Hippocampal formation (tissue), 2 donors: ENCODE data around the gene PDP2.

ENCODE experiments used
- DNase-seq, 2 donors: peaks; one replicate each; lab custom pipeline; 2025; lab: John Stamatoyannopoulos, UW

Gene PDP2, protein sequence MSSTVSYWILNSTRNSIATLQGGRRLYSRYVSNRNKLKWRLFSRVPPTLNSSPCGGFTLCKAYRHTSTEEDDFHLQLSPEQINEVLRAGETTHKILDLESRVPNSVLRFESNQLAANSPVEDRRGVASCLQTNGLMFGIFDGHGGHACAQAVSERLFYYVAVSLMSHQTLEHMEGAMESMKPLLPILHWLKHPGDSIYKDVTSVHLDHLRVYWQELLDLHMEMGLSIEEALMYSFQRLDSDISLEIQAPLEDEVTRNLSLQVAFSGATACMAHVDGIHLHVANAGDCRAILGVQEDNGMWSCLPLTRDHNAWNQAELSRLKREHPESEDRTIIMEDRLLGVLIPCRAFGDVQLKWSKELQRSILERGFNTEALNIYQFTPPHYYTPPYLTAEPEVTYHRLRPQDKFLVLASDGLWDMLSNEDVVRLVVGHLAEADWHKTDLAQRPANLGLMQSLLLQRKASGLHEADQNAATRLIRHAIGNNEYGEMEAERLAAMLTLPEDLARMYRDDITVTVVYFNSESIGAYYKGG

DNA sequence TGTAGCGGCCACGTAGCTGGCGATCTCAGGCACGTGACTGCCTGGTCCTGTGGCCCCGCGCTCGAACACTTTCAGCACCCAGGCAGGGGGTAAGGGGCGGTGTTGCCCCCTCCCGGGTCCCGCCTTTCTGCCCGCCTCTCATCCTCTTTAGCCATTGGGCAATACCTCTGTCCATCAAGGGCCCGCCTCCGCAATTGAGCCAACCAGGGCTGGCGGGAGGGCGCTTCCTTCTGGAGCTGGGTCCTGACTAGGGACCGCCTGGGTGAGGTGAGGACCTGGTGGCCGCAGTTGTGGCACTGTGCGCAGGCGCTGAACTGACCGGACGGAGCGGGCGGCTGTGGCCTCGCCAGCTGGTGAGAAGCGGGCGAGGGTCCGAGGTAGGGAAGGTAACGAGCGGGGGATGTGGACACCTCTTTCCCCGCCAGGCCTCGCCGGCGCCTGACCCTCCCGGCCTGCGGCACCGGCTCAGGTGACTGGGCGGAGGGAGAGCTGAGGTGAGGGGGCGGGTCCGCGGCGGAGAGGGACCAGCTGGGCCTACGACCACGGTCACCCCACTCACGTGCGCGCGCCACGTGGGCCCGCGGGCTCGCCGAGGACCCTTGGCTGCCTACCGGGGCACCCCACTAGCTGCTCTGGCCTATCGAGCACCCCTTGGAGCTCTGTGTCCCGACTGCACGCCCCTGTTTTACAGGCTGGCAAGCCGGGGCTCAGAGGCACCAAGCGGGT, at the start of gene PDP2:
Gene PDP2 (plus strand): TSS at position 228 of the 726 bp plus-strand sequence. CDS start 3,770 bp downstream, outside the sequence.
- peak; percentile 91 to 94 for DNase-seq

DNA sequence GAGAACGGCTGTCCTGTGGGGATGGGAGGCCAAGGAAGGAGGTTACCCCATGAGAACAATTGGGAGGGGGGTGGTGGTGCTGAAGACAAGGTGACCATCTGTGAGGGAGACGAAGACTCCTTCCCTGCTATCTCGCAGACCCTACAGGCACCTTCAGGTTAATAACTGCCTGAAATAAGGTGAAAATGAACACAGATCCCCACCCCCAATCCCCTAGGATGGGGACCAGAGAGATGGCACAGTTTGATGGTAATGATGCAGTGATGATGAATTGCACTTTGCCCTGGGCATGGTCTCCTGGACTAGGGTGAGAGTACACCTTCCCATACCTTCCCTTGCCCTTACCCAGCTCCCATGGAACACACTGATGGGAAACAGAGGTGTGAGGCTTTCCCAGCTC, 48.1 kb upstream of the PDP2 start:
- DNase-seq: no peak

- no peak for DNase-seq
Measured at GRCh38 chr16:66832661-66833305, 47.5 kb upstream of the PDP2 start.

DNA sequence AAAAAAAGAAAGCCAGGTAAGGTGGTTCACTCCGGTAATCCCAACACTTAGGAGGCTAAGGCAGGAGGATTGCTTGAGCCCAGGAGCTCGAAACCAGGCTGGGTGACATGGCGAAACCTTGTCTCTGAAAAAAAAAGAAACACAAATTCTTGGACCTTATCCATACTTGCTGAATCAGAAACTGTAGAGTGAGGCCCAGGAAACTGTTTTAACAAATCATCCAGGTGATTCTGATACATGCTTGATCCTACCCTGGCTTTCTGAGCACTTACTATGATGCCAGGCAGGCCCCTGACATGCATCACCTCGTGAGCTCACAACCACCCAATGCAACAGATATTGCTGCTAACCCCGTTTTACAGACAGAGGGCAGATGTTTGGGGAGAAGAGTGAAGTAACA, 45.6 kb upstream of the PDP2 start:
- no peak for DNase-seq

GRCh38 chr16:66840883-66841282, 39.4 kb upstream of the PDP2 start:
- no peak for DNase-seq

- no peak for DNase-seq
Measured at GRCh38 chr16:66841366-66841765, 38.9 kb upstream of the PDP2 start.

DNA sequence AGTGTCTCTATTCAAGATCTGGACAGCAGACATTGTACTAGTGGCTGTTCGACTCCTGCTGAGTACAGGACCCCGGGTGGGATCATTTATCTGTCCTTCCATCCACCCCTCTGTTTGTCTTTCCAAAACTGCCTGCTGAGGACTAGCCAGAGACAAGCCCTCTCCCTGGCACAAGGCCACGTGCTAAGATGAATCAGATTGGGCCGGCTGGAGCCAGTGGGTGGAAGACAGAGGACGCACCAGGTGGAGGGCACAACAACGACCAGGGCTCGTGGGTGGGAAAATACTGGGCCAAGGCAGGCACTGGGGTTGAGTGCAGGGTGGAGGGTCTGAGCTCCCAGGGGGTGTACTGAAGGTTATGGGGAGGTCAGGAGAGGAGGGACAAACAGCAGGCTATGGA, 37.5 kb upstream of the PDP2 start:
- no peak for DNase-seq

DNA sequence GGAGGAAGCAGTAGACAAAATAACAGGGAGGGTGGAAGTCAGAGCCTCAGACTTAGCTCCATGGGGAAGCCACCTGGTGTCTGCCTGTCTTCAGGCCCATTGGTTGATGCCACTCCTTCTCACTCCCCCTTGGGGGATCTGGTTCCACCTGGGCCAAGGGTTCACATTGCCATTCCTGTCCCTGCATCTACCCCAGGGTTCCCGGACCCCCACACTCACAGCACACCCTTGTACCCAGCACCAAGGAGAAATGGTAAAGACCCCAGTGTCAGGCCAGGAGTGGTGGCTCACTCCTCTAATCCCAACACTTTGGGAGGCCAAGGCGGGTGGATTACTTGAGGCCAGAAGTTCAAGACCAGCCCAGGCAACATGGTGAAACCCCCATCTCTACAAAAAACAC, 37.1 kb upstream of the PDP2 start:
- no peak for DNase-seq

GRCh38 chr16:66844009-66844341, 36.3 kb upstream of the PDP2 start:
- DNase-seq: no peak

- no peak for DNase-seq
Measured at GRCh38 chr16:66844342-66845079, 35.8 kb upstream of the PDP2 start, which contains the start of gene CA7. Gene CA7 (plus strand): TSS chr16:66844414. CDS start chr16:66844488, 74 bp downstream.

DNA sequence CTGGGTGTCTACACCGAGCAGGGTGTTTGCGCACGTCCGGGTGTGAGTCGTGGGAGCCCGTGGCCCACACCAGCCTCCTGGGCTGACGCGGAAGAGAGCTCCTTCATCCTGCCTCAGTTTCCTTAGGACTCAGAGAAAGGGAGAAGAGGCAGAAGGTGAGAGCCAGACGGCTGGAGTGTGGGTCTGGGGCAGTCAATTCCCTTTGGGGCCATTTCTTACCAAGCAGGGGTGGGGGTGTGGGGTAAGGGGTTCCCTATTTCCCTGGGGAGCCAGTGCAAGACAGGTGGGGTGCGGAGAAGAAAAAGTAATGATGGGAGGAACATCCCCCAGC, 35.3 kb upstream of the PDP2 start:
- no peak for DNase-seq

- DNase-seq: peak in 1 of 2 donors; percentile 19
Measured at GRCh38 chr16:66845791-66846221, 34.5 kb upstream of the PDP2 start.

GRCh38 chr16:66846266-66846665, 34.0 kb upstream of the PDP2 start:
- DNase-seq: no peak

GRCh38 chr16:66846831-66847230, 33.5 kb upstream of the PDP2 start:
- DNase-seq: no peak

DNA sequence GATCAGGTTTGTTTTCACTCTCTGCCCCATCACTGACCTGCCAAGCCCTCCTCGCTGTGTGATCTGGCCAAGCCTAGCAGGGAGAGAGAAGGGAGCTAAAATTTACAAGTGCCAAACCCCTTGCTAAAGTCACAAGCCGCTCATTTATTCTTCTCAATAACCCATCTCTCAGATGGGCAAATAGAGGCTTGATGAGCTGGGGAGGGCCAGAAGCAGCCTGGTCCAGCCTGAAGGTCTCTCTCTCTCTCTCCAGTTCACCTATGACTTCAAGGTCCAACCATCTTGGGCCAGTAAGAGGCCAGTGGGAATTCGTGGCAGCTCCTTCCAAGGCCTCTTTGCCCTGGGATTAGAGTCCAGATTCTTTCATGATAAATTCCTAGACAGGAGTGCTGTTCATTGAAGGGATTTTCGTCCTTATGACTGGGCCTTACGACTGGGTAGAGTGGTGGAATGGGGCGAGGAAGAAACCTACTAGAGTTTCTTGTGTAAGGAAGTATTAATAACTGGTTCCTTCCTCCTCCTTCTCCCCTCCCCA, 32.7 kb upstream of the PDP2 start:
- no peak for DNase-seq

DNA sequence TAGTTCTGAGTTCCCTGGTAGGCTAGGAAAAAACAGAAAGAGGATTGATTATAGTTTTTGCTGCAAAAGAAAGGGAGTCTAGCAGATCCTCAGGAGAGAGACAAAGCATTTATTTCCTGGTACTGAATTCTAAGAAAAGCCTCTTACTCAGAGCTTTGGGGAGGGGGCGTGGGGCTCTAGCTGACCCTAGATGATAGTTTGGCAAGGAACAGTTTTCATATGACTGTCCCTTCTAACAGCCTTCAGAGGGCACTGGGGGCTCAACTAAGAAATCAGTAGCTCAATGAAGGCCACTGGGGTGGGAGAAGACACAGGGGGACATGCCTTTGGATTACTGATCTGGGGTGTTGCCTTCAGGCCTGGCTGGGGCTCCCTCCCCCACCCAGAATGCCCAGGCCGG, 32.1 kb upstream of the PDP2 start:
- DNase-seq: no peak

DNA sequence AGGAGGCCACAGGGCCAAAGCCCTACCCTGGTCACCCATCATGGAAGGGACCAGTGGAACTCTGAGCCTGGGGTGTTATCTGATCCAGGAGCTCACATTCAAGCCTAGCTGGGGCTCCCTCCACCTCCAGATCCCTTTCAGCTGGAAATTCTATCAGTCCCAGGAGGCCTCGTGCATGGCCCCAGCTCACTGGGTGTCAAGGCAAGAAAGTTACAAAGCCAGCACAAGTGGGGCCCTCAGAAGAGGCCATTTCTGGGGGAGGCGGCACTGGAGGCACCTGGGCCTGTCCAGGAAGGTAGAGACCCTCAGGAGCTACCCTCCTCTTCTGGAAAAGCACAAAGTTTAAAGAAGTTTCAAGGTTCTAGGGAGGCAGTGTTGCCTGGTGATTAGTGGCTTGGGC, 31.3 kb upstream of the PDP2 start:
- DNase-seq: no peak

GRCh38 chr16:66849549-66849948, 30.8 kb upstream of the PDP2 start:
- DNase-seq: no peak

DNA sequence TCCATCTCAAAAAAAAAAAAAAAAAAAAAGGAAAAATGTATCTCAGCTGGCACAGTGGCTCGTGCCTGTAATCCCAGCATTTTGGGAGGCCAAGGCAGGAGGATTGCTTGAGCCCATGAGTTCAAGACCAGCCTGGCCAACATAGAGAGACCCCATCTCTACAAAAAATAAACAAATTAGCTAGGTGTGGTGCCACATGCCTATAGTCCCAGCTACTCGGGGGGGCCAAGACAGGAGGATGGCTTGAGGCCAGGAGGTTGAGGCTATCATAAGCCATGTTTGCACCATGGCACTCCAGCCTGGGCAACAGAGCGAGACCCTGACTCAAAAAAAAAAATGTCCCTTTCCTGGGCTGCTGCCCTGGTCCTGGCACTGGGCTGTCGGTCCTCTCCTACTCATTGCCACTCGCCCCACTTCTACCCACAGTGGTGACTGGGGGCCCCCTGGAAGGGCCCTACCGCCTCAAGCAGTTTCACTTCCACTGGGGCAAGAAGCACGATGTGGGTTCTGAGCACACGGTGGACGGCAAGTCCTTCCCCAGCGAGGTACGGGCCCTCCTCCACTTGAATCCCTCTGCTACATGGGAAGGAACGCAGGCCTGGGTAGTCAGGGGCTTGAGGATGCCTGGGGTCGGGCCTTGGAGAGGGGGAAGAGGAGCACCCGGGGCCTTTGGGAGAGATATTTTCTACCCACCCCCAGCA, 30.1 kb upstream of the PDP2 start:
- DNase-seq: no peak

- DNase-seq: no peak
Measured at GRCh38 chr16:66851166-66851964, 28.9 kb upstream of the PDP2 start.
